Activated gamma-delta T cell treated with Interleukin-2 at 50 U/mL for 16 hours (primary cell): ENCODE data around the gene GRM5.

Experiments used
- DNase-seq: peaks from one replicate; pipeline ENCODE4 v3.0.0-alpha.2; 2020

Gene GRM5

DNA sequence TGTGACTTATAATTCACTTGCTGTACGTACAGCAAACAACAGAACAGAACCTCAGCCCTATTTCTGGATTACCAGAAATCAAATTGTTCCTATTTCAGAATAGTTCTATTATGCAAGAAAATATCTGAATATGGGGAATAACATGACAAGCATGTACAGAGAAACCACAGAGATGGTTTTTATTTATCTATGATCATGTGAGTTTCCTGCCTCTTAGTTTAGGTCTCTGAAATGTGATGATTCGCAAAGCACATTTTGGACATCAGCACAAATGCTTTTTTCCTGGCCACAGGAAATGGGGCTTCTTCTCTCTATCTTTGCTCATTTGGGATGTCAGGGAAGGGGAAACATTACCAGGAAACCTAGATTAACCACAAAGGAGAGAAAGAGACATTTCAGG lies 461.5 kb downstream of the GRM5 start:
- no peak for DNase-seq

DNA sequence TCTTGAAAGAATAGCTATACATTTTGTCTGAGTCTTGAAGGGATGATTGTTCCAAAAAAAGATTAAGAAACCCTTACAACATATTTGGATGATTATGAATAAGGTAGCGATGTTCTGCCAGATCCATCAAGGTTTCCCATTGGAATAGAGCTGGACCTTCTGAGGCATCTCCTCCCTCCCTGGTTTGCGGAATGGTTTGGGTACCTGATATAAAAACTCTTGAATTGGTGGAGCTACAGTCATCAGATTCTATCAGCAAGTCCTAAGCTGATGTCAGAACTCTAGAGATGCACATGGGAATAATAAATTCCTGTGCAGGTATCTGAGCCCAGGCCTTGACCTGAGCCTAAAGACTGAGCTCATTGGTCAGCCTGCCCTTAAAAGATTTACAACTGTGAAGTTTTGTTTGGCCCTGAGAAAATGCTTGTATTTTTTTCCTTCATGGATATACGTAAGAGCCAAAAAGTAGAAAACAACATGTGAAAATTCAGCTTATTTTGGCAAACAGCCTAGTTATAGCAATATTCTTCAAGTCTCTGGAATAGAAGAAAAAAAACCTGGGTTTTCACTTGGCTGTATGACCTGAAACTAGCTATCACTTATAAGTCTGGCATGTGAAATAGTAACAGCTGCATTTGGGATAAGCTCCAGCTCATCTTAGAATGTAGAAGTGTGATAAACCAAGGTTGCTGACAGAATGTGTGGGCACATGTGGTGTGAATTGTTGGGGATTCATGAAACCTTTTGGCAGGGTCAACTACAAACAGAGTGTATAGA lies 462.5 kb downstream of the GRM5 start:
- DNase-seq: no peak

DNA sequence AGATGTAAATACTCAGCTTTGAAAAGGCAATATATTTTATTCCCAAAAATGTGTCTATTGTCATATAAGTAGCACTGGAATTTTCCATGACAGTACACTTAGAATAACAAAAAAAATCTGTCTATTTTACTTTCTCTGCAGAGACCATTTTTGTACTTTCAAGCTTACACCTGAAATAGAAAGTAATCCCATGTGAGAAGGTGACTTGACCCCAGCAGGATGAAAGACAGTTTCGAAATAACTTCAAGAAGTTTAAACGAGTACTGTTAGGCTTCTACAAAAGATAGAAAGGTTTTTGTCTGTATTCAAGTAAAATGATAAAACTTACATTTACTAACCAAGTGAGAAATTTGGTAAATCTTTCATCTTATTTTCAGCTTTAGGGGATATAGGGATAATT lies 468.4 kb downstream of the GRM5 start:
- DNase-seq: no peak

DNA sequence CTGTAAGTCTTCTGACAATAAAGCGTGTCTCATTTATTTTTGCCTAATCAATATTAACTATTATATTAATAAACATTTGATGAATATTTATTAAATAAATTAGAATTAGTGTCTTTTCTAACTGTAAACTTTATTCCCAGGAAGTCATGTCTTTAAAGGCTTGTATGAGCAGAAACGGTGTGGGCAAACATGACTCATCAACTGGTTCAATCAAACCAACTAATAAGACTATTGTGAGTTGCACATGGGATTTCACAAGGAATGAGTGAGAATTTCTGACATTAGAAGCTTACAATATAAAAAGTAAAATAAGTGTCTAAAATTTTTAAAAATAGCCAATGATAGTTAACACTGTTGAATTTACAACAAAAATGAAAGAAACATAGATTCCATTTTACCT lies 469.0 kb downstream of the GRM5 start:
- no peak for DNase-seq

DNA sequence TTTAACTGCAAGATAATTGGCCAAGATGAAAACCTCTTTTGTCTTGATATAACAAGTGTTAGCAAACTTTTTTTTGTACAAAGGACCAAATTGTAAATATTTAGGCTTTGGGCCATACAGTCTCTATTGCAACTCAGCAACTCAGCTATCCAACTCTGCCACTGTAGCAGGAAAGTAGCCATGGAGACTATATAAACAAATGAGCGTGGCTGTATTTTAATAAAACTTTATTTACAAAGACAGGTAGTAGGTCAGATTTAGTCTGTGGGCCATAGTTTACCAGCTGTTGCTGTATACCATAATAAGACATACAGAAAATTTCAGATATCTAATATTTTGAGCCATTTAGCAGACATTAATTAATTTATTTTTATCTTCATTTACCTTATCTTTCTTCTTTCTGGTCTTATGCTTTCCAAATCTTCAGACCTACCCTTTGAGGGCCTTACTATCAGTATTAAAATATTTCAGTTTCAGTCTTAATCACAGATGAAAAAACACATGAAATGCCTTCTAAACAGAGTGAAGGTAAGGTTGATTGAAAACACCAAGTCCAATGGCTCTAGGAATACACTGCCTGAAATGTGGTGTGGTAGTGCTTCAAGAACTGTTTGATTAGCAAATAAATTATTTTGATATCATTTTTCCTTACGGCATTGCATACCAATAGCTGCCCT lies 471.4 kb downstream of the GRM5 start:
- DNase-seq: no peak

DNA sequence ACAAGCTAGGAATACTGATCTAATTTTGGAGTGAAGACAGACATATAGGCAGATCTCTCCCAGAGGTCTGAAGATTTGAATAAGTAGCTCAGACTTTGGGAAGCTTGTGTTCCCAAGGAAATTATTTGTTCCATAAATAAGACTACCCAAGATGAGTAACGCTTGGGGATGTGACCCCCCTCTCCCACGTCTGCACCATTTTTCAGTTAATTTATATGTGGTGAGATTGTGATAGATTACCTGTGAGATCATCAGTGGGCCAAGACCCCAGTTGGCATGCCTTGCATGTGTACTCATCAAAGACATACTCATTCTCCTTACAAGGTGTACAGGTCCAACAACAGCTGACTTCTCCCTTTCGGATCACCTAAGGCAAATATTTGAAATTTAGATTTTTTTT lies 475.4 kb downstream of the GRM5 start:
- no peak for DNase-seq

DNA sequence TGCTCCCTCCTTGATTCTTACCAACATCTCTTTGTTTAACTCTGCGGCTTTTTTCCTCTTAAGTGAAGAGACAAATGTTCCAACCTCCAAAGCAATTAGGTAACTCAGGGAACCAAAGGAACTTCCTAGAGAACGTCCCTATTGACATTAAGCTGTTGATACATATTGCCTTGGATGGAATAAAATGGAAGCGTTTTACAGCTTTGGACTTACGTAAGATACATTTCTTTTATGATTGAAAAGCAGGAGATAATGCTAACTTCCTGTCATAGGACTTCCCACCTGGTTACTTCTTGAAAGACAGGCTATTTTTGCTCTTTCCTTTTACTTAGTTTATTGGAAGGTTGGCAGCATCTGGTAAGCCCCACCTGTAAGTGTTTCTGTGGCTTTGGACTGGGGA lies 482.5 kb downstream of the GRM5 start:
- no peak for DNase-seq

DNA sequence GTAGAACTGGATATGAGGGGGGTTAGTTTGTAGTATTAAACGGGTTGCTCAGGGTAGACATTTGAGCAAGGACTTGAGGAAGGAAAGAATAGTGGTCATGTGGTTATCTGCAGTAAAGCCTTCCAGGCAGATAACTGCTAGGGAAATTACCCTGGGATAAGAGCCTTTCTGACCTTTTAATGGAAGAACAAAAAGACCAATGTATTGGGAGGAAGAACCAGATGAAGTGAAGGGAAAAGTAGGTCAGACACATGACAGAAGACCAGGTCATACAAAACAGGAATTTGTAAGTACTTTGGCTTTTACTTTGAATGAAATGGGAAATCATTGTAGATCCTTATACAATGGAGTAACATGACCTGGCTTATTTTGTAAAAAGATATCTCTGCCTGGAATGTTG lies 486.3 kb downstream of the GRM5 start:
- DNase-seq: no peak

DNA sequence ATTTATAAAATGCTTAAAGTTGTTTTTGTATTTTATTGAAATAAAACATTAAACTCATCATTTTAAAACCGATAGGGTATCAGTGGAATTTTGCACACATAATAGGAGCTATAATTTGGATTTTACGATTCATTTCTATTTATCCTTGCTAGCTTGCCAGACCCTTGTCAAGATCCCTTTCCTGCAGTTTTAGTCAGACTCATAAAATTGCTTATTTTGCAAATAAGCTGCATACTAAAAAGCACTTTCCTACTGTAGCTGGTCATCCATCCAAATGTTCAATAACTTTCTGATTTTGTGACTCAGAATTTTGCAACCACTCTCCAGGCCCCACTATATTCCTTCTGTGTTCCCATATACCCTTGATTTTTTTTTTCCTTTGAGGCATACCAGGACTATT lies 489.0 kb downstream of the GRM5 start:
- no peak for DNase-seq

DNA sequence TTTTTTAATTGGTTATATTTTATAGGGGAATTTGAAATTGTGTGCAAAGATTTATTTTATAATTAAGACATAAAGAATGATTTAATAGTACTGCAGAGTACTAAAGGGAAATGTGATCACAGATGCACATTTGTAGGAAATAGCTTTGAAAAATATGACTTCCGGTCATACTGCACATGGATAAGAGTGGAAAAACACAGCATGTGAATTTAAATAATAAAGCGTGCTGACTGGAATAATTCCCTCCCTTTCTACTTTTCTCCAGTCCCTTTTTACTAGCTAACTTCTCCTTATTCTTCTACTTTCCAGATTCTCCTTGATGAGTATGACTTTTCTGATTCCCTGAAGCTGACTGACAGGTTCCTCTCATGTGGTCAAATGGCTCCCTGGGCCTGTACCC lies 489.9 kb downstream of the GRM5 start:
- DNase-seq: no peak

DNA sequence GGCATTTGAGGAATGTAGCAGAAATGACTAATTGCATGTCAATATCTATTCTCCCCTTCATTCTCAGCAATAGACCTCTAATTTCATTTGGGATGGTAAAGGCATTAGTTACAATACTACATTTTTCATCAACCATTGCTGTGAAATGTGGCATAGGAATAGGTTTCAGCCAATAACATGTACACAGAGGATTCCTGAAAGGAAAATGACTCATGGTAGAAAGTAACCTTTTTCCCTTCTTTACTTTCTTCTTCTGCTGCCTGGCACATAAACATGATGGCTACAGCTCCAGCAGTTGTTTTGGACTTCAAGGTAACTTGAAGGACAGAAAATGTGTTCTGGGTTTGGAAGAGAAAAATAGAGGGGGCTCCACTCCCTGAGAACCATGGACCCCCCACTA lies 496.4 kb downstream of the GRM5 start:
- DNase-seq: no peak

DNA sequence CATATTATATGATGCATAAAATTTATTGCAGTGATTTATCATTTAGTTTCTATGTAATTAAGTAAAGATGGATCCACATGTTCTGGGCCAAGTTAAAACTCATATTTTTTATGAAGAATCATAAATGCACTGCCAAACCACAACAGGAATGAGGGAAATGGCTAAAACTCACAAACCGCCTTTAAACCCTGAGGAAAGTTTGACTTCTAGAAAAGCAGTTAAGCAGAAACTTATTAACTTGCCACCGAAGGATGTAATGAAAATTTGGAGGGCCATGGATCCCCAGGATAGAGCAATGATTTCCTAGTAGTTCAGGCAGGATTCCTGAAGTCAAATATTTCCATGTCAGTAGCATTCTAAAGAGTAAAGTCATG lies 510.0 kb downstream of the GRM5 start:
- DNase-seq: no peak

DNA sequence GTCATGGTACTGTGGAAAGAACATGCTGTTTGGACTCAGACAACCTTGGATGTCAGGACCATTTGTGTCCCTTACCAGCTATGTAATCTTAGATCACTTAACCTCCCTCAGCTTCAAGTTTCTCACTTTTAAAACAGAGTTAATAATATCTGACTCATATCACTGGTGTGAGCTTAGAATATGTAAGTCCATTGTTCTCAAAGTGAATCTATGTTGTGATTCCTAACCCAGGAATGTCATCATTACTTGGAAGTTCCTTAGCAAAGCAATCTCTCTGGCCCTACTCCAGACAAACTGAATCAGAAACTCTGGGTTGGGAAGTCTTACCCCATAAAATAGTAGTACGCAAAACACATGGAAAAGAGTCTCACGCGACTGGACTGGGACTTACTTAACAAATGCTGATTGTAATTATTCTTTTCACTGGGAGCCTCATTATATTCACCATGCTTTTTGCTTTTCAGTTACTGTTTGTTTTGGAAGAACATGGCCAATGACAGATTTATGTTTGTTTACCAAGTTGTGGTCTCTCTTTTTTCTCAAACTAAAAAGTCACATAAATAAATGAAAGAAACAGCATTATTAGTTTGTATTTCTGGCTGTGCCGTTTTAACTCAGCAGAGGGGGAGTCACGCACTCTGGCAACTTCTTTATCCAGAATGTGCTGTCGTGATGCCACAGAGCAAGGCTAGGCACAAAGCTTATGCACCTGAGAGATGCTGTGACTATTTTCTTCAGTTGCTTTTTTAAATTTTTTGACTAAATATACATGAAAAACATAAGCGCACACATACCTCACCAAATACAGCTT lies 510.6 kb downstream of the GRM5 start:
- DNase-seq: no peak

DNA sequence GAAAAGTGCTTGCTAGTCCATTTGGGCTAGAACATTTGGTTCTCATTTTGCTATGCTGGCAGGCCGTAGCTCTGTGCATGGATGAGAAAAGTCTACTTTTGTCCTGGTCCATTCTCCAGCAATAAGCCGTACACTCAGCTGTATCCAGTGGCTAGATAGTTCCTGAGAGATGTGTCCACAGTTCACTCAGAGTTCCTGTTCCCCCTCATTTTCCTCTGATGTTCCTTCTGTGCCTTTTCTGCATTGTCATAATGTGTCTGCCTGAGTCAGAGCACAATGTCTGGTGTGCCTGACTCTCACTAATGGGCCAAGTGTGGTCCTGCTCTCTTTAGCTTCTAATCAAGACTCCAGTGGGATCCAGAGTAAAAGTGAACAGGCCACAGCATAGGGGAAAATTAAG lies 512.6 kb downstream of the GRM5 start:
- DNase-seq: no peak

DNA sequence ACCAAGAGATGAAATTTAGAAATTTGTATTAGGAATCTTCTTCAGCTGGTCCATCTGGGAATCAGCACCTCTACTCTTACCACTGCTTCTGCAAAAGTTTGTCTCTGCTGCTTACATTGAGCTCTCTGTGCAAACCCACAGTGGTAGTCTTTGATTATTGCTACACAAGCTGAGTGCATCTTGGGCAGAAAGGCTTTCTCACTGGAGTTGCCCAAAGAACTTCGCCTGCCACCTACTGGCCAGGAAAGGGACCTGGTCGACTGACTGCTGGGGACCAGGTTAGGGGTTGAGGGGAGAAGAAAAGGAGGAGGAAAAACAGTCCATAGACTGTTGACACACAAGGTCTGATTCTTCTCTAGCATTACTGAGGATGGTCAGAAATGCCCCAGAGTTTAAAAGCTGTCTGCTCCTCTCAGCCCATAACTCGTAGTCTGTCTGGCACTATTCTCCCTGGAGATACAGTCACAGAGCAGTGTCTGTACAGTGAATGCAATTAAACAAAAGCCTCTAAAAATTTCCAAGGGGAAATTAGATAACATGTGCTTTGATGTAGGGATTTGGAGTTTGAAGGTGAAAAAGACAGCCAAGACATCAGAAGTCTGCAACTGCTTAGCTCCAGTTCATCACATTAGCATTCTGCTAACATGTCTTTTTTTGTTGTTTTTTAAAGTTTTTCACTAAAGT lies 513.3 kb downstream of the GRM5 start:
- peak; percentile 33 for DNase-seq

DNA sequence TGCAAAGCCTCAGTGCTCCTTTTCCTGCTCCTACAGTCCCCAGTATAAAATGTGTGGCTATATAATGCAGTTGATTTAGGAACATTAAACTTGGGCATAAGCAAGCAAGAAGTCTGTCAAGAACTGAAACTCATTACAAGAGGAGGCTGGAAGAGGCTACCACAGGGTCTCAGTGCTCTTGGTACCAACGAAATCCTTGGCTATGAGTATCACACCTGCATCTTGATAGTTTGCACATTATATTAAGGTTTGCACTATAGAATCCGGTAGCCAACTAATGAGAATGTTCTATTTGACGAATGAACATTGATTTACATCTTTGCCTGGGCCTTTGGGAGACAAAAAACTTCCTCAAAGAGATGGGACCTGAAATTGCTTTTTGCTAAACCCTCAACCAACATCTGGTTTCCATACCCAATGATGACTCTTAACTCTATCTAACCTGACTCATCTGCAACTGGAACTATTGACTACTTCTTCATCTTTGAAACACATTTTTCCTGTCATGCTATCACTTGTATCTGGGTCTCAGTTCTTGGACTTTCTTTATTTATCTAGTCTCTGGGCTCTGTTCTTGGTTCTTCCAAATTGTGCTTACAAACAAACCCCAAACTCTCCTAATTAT lies 521.0 kb downstream of the GRM5 start:
- DNase-seq: no peak

DNA sequence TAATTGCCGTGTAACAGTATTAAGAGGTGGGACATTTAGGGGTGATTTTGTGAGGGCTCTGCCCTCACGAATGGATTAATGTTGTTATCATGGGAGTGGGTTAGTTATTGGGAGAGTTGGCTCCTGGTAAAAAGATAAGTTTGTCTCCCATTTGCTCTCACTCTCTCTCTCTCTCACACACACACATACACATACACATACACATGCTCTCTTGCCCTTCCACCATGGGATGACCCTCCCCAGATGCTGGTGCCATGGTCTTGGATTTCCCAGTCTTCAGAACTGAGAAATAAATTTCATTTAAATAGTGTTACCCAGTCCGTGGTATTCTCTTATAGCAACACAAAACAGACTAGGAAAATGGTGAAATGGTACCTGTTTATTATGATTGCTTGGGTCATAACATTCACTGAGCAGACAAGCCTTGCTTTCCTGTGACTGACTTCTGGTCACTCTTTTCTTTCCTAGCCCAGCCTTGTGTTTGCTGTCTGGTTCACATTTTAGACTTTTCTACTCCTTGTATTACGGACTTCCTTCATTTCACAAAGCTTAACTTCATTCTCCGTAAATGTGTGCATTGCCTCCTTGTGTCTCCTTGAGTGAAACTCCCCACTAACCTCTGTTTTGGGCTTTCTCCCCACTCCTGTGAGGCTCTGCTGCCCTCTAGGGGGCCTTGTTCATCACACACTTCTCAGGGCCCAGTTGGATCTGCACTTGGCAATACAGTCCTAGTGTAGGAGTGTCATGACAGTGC lies 521.7 kb downstream of the GRM5 start:
- peak; percentile 71 for DNase-seq

DNA sequence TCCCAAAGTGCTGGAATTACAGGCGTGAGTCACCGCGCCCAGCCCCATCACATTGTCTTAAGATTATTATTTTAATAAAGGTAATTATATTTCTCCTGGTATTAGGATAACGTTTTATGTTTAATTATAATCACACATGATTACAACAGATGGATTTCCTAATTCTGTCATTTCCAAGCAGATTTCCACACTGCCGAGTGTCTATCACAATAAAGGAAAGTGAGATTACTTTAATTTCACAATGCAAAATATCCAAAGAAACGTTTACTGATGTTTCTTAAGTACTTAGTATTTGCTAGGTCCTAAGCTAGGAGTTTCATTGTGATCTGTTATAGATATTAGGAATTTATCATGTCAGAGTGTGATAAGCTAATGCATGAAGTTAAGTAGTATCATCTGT lies 524.8 kb downstream of the GRM5 start:
- DNase-seq: no peak

DNA sequence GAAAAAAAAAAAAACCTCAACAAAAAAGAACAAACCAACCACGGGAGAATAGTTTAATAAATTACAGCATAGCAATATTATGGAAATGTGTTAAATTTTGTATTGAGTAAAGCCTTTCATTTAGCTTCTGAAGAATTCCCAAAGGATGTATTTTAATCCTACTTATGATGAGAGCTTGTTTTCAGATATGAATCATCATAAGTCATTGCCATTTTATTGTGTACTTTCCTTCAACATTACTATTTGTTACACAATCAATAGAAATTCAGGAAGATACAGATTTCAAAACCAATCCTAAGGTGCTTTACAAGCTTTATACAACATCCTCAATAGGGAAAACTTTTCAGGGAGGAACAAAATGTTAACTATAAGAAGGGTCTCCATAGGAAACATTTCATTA lies 527.7 kb downstream of the GRM5 start:
- DNase-seq: no peak

DNA sequence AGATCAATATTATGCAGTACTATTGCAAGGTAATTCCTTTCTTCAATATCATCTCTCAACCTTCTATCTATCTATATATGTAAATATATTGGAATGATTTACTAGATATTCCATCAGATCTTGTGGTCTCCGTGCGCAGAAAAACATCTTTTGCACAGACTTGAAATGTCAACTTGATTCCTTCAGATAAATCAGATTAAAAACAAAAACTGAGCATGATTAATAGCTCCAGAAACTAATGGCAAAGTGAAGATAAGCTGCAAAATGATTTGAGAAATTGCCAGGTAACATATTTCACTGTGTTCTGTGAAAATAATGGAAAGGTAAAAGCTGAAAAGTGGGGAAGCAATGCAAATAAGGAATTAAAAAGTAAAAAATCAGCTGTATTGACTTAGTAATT lies 528.2 kb downstream of the GRM5 start:
- no peak for DNase-seq

DNA sequence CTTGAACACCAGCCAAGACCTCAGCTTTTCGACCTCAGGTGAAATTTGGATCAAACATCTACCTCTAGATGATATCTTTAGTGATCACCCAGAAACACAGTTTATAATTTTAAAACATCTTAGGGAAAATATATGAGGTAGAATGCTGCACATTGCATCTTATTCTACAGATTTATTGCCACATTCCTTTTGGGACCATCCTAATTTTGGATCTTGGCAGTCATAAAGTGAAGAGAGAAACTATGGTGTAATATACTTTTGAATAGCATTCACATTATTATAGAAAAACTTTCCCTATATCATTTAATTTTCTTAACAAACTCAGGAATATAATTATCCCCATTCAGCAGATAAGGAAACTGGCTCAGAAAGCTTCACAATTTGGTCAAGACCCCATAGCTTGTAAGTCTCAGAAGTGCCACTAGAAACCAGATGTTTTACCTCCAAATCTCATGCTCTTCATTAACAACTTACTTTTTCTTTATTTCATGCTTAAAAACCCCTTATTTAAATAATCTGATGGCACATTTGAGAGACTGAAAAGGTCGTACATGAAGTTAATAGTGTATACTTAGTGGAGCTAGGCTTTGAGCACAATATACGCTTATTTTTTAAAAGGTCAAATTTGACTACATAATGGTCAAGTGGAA lies 529.0 kb downstream of the GRM5 start:
- no peak for DNase-seq
